Gastroesophageal sphincter (tissue), 3 donors: Measurements from ENCODE around the gene INAVA.

ENCODE experiments used
- POLR2A ChIP-seq, 2 donors: fragments of 450-650 bp; IDR thresholded peaks; one replicate each; pipeline ENCODE4 v1.6.1; 2017; ENCODE audit warnings: antibody characterized with exemption in 2 of 2, mild to moderate bottlenecking in 2 of 2, moderate library complexity in 1 of 2
- TF ChIP-seq, protein P1 (sequence below), 4 experiments: fragments of 200-600 bp in 2 of 4; fragments of 450-650 bp in 2 of 4; sonication (generic) in 1 of 4; IDR thresholded peaks; one replicate each; pipeline ENCODE4 v1.5.1; 2017 to 2019; ENCODE audit warnings: antibody characterized with exemption in 4 of 4, mild to moderate bottlenecking in 2 of 4, moderate library complexity in 2 of 4

DNA sequence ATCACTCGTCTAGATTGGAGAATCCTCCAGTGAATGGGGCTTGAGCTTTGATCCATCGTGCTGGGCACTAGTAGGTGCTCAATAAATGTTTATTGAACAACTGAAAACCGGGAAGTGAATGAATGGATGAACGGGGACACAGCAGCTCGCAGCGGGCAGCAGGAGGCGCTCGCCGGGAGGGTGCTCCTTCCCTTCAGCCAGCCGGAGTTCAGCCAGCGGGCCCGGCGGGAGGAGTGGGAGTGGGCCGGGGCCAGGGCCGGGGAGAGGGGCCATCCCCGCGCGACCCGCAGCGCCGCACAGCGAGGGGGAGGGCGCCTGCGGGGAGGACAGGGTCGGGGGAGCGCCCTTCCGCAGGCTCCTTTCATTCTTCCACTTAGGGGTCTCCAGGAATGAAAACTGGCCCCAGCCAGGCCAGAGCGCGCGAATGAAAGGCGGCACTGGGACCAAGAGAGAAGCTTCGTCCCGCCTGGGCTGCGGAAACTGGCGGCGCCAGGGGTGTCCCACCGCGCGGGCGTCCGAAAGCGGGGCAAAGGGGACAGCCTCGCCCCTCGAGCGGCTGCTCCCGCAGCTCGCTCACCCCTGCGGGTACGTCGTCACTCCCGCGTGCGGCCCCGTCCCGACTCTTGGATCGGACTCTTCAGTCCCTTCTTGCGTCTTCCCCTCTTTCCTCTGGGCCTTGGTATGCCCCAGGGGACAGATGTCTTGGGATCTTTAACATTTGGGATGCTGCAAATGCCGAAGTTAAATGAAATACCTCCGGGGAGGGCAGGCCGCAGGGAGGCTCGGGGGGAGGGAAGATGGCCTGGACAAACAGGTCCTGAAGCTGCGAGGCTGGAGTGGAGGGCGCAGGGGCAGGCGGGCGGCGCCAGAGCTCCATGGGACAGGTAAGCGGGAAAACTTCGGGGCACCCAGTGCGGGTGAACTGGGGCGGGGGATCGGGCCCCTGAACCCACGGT lies 3.6 kb upstream of the INAVA start:
- TF ChIP-seq, protein P1, sequence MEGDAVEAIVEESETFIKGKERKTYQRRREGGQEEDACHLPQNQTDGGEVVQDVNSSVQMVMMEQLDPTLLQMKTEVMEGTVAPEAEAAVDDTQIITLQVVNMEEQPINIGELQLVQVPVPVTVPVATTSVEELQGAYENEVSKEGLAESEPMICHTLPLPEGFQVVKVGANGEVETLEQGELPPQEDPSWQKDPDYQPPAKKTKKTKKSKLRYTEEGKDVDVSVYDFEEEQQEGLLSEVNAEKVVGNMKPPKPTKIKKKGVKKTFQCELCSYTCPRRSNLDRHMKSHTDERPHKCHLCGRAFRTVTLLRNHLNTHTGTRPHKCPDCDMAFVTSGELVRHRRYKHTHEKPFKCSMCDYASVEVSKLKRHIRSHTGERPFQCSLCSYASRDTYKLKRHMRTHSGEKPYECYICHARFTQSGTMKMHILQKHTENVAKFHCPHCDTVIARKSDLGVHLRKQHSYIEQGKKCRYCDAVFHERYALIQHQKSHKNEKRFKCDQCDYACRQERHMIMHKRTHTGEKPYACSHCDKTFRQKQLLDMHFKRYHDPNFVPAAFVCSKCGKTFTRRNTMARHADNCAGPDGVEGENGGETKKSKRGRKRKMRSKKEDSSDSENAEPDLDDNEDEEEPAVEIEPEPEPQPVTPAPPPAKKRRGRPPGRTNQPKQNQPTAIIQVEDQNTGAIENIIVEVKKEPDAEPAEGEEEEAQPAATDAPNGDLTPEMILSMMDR (IDR thresholded peaks at IDR 0.05): no peak
- no peak for TF ChIP-seq POLR2A (IDR thresholded peaks at IDR 0.05)
